Large intestine (tissue), 3 donors: Measurements from ENCODE around the gene EZH1. TPM values are rescaled to one million over a fixed set of nuclear protein-coding genes. Genes with fewer than 3 reads are reported as not detected.

Source experiments
- DNase-seq, 2 donors: peaks; one replicate each; pipeline versions ENCODE4 v3.0.0 to v3.0.0-alpha.2; 2013
- H3K27ac ChIP-seq: one replicate; pipeline ENCODE4 v1.5.1; 2013; ENCODE audit warnings: low read length
- H3K27me3 ChIP-seq: 2 replicates; pipeline ENCODE4 v1.6.1; 2013; ENCODE audit warnings: low read length; ENCODE audit not compliant: control insufficient read depth, insufficient read depth
- H3K36me3 ChIP-seq: 2 replicates; pipeline ENCODE4 v1.6.1; 2013; ENCODE audit warnings: low read length; ENCODE audit not compliant: control insufficient read depth, insufficient read depth
- H3K4me1 ChIP-seq: one replicate; pipeline ENCODE4 v1.6.1; 2013; ENCODE audit warnings: low read length; ENCODE audit not compliant: control insufficient read depth, insufficient read depth
- H3K4me3 ChIP-seq: one replicate; pipeline ENCODE4 v1.5.1; 2013; ENCODE audit warnings: low read length
- H3K9me3 ChIP-seq: one replicate; pipeline ENCODE4 v1.6.1; 2013; ENCODE audit warnings: mild to moderate bottlenecking, low read depth, low read length, moderate library complexity; ENCODE audit not compliant: control insufficient read depth
- WGBS: methylation state at CpG from one replicate; pipeline ENCODE4 v1.1.5; 2013; ENCODE audit warnings: low lambda C conversion rate; ENCODE audit not compliant: insufficient coverage; 5-methylcytosine and 5-hydroxymethylcytosine counted together
- polyA plus RNA-seq: library from polyadenylated mRNA; unstranded; fragments of 120-200 nt; gene quantifications from one replicate; pipeline ENCODE4 v1.2.1, GENCODE V29; 2013

Gene EZH1
- polyA plus RNA-seq, 1 donor: 37.6 TPM

DNA sequence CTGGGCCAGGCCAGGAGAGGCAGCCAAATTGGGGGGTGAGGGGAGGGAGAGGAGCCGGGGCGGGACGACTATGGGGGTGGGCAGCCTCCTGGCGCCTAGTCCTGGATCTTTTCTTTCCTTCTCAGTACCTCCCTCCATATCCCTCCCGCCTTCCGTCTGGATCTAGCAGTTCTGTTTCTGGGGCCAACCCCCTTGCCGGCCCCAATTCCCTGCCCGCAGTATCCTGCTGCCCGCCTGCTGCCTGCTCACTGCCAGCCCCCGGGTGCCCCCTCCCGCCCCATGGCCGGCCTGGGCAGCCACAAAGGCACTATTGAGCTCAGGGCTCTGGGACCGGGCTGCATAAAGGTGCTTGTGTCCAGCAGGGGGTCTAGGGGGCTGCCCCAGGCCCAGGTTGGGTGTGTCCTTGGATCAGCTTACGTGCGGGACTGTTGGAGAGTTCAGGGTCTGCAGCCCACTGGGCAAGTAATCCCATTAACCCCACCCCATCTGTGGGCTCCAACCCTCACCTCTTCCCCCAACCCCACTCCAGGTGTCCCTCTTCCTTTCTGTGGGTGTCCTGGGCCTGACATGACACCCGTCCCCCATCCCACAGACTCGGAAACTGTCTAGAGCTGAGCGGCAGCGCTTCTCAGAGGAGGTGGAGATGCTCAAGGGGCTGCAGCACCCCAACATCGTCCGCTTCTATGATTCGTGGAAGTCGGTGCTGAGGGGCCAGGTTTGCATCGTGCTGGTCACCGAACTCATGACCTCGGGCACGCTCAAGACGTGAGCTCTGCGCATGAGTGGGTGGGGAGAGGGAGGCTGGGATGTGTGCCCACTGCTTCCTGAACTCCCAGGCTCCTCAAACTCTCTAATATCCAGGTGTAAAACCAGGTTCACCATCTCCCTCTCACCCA lies 37.6 kb upstream of the EZH1 start:
- no CpG with 5 or more reads among the region's 29 CpGs for WGBS
- H3K4me3 ChIP-seq: peak overlapping the region; percentile 68

GRCh38 chr17:42781639-42782165 lies 36.9 kb upstream of the EZH1 start:
- Histone ChIP-seq H3K27ac (no peak overlapping the region), H3K4me3 (peak overlapping the region; percentile 68), H3K27me3 (peaks cover 53% of the 10 kb centered on the region), H3K36me3 (peaks cover 26% of the 10 kb centered on the region), H3K9me3 (no peaks in the 10 kb centered on the region), H3K4me1 (peaks cover 22% of the 10 kb centered on the region)
- WGBS: no CpG with 5 or more reads among the region's 10 CpGs
- no peak for DNase-seq

More for the DNA sequence above, 37.6 kb upstream of the EZH1 start:
- H3K9me3 ChIP-seq: no peaks in the 10 kb centered on the region
- H3K27ac ChIP-seq: no peak overlapping the region
- peaks cover 25% of the 10 kb centered on the region for H3K36me3 ChIP-seq
- peaks cover 53% of the 10 kb centered on the region for H3K27me3 ChIP-seq
- peaks cover 22% of the 10 kb centered on the region for H3K4me1 ChIP-seq
- no peak for DNase-seq

DNA sequence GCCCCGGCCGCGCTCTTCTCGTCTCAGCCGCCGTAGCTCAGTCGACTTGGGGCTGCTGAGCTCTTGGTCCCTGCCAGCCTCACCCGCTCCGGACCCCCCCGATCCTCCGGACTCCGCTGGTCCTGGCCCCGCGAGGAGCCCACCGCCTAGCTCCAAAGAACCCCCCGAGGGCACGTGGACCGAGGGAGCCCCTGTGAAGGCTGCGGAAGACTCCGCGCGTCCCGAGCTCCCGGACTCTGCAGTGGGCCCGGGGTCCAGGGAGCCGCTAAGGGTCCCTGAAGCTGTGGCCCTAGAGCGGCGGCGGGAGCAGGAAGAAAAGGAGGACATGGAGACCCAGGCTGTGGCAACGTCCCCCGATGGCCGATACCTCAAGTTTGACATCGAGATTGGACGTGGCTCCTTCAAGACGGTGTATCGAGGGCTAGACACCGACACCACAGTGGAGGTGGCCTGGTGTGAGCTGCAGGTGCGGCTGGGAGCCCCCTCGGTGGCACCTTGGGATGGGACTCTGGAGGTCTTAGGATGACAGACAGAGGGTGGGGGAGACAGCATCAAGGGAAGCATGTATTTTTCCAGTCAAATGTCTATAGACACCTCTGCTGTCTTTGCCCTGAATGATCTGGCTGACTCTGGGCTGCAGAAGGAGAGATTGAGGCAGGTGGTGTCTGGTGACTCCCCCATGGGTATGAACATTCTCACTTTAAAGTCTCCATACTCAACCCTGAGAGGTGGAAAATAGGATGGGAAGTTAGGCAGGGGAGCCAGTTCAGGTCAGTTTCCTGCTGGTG lies 36.2 kb upstream of the EZH1 start:
- DNase-seq: no peak

GRCh38 chr17:42779936-42780850 lies 35.4 kb upstream of the EZH1 start, which contains the start of gene WNK4:
TSS of gene WNK4 (plus strand) at chr17:42780610. CDS start at chr17:42780699, 89 bp downstream.
- Histone ChIP-seq H3K4me1 (peaks cover 22% of the 10 kb centered on the region), H3K36me3 (peaks cover 40% of the 10 kb centered on the region), H3K27ac (peak within 1 kb of the TSS; percentile 74), H3K27me3 (peaks cover 44% of the 10 kb centered on the region), H3K9me3 (no peaks in the 10 kb centered on the region), H3K4me3 (peak within 1 kb of the TSS; percentile 68)
- WGBS: no CpG with 5 or more reads among the region's 65 CpGs
- DNase-seq: peak; percentile 71 to 91

More for the DNA sequence above, 36.2 kb upstream of the EZH1 start:
- peaks cover 53% of the 10 kb centered on the region for H3K27me3 ChIP-seq
- H3K27ac ChIP-seq: peak overlapping the region; percentile 50
- no peaks in the 10 kb centered on the region for H3K9me3 ChIP-seq
- H3K4me1 ChIP-seq: peaks cover 22% of the 10 kb centered on the region
- peaks cover 31% of the 10 kb centered on the region for H3K36me3 ChIP-seq
- WGBS: no CpG with 5 or more reads among the region's 39 CpGs
- peak overlapping the region; percentile 68 for H3K4me3 ChIP-seq

DNA sequence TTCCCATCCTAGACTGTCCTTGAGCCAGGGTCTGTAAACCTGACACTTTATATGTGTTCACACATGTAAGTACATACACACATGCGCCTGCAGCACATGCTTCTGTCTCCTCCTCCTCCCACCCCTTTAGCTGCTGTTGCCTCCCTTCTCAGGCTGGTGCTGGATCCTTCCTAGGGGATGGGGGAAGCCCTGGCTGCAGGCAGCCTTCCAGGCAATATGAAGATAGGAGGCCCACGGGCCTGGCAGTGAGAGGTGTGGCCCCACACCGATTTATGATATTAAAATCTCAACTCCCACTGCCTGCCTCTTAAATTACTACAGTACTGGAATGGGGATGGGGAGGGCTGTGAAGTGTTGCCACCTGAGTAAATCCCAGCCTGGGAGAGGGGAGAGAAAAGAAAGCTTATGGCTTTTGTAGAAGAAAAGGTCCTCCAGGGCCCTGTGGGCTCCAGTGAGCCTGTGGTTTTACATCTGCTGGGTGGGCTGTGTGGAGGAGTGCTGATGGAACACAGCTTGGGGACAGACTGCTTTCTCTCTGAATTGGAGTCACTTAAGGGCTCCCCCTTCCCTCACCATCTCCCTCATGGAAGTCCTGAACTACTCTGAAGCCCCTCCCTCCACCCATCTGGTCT lies 34.6 kb upstream of the EZH1 start:
- Histone ChIP-seq H3K9me3 (no peaks in the 10 kb centered on the region), H3K27me3 (peaks cover 37% of the 10 kb centered on the region), H3K4me1 (peaks cover 25% of the 10 kb centered on the region), H3K36me3 (peaks cover 44% of the 10 kb centered on the region), H3K27ac (peak overlapping the region; percentile 74), H3K4me3 (no peak overlapping the region)
- DNase-seq: no peak
- WGBS: no CpG with 5 or more reads among the region's 3 CpGs

GRCh38 chr17:42778570-42778969 lies 33.7 kb upstream of the EZH1 start:
- Histone ChIP-seq H3K9me3 (no peaks in the 10 kb centered on the region), H3K4me1 (peaks cover 32% of the 10 kb centered on the region), H3K27ac (peak overlapping the region; percentile 74), H3K4me3 (no peak overlapping the region), H3K27me3 (peaks cover 28% of the 10 kb centered on the region), H3K36me3 (peaks cover 41% of the 10 kb centered on the region)
- no peak for DNase-seq
- no CpG with 5 or more reads among the region's 5 CpGs for WGBS

- H3K27ac ChIP-seq: no peak overlapping the region
- peaks cover 41% of the 10 kb centered on the region for H3K36me3 ChIP-seq
- H3K4me1 ChIP-seq: peaks cover 23% of the 10 kb centered on the region
- no peak for DNase-seq
- H3K9me3 ChIP-seq: no peaks in the 10 kb centered on the region
- H3K27me3 ChIP-seq: no peaks in the 10 kb centered on the region
- H3K4me3 ChIP-seq: no peak overlapping the region
- WGBS: no CpG with 5 or more reads among the region's 3 CpGs
Observed at GRCh38 chr17:42775534-42776098, 30.8 kb upstream of the EZH1 start.

- peaks cover 17% of the 10 kb centered on the region for H3K4me1 ChIP-seq
- WGBS: no CpG with 5 or more reads among the region's 3 CpGs
- DNase-seq: no peak
- peak overlapping the region; percentile 93 for H3K4me3 ChIP-seq
- H3K36me3 ChIP-seq: peaks cover 39% of the 10 kb centered on the region
- H3K9me3 ChIP-seq: no peaks in the 10 kb centered on the region
- no peaks in the 10 kb centered on the region for H3K27me3 ChIP-seq
- H3K27ac ChIP-seq: peak overlapping the region; percentile 83
Observed at GRCh38 chr17:42774066-42774745, 29.4 kb upstream of the EZH1 start.
